Activated CD8-positive, alpha-beta memory T cell treated with anti-CD3 and anti-CD28 coated beads, Interleukin-2, amount 50 U/mL, for 4 hours (primary cell): ENCODE measurements around the gene GJC1.

Experiments used
- DNase-seq: peaks from one replicate; pipeline ENCODE4 v3.0.0-alpha.2; 2020

The GJC1 gene

GRCh38 chr17:44829523-44830358 is at the start of gene GJC1:
GJC1 (minus strand) TSS chr17:44830287; CDS start chr17:44805817, 24,470 bp downstream.
- DNase-seq = peak; percentile 20

GRCh38 chr17:44879376-44879775 is 49.3 kb upstream of the GJC1 start:
- no peak for DNase-seq

DNA sequence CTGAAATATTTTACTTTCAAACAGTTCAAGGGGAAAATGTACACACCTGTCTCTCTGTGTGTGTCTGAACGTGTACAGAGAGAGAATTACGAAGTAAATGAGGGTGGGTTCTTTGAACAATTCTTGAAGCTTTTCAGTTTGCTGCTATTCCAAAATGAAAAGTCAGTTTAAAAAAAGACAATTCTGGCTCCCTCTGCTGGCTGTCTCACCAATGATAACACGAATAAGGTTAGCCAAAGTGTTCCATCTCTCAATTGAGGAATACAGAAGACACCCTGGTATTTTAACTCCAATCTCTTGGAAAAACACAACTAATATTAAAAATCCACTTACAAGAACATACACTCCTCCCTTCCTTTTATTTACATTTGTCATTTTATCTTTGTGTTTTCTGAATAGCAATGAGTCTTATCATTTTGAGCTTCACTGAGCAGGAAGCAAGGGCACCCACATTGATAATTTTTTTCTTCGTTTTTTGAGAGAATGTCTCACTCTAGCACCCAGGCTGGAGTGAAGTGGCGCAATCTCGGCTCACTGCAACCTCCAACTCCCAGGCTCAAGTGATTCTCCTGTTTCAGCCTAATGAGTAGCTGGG is 48.6 kb upstream of the GJC1 start:
- DNase-seq = no peak

- DNase-seq = no peak
Measured at GRCh38 chr17:44877121-44877520, 47.0 kb upstream of the GJC1 start.

DNA sequence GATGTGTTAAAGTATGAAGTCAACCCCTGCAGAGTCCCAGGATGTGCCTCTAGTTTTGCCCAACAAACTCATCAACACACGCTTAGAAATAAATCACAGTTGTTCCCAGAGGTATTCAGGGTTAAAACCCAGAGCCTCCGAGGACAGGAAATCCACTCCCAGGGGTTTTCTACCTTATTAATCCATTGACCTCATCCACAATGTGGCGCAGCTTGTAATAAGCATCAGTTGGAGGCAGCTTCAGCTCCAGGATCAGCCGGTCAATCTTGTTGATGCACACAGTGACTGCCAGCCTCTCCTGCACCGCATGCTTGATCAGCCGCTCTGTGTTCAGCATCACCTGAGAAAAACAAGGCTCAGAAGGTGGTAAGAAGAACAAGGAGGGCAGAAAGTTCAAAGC is 45.7 kb upstream of the GJC1 start:
- DNase-seq = no peak

DNA sequence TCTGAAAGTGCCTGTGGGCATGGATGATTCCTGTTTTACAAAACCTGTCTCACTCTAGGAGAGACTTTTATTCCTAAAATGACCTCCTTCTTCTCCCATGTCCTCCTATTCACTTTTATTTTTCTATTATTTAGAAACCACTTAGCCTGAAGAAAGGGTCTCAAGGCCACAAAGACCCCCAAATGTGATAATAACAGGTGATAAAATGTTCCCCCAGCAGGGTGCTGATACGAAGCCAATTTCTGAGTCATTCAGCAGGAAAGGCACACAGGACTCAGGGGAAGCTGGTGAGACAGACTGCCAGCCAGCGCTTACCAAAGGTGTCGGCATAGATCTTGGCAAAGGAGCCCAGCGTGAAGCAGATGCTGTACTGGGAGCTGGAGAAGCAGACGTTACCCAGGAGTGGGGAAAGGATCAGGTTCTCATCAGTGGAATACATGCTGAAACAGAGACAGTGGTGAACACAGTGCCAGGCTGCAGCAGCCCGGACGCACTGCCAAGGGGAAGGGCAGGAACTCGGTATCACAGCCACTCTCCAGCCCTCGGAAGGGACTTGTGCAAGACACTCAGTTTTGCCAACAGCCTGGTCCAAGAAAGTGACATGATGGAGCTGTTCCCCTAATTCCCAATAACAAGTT is 42.2 kb upstream of the GJC1 start:
- DNase-seq = no peak

- no peak for DNase-seq
Measured at GRCh38 chr17:44871556-44871955, 41.5 kb upstream of the GJC1 start.

DNA sequence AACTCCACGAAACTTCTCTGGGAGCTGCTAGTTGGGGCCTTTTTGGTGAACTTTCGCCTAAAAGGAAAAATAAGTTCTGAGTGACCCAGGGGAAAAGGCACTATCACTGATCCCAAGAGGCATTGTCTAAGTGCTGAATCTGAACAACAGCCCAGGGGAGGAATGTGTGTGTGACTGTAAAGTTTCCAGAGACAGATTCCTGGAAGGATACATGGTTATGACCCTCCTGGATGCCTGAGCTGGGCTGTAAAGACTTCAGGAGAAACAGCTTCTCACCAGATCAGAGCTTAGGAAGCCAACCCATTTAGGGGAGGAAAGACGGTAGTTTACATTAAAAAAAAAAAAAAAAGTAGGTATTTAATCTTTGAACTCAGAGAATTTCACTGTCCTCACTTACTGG is 37.8 kb upstream of the GJC1 start:
- no peak for DNase-seq

DNA sequence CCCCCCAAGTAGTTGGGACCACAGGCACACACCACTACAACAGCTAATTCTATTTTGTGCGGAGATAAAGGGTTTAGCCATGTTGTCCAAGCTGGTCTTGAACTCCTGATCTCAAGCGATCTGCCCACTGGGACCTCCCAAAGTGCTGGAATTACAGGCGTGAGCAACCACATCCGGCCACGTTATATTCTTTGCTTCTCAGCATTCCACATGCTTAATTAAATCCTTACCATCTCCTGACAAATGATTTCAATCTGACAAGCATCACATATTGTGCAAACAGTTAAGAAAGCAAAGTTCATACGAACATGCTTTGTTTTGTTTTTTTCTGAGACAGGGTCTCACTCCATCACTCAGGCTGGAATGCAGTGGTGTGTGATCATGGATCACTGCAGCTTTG is 35.8 kb upstream of the GJC1 start:
- DNase-seq = no peak

- peak; percentile 64 for DNase-seq
Measured at GRCh38 chr17:44865231-44865660, 35.2 kb upstream of the GJC1 start.

GRCh38 chr17:44864831-44865230 is 34.7 kb upstream of the GJC1 start:
- no peak for DNase-seq

GRCh38 chr17:44863061-44863918 is 33.2 kb upstream of the GJC1 start:
- DNase-seq = no peak

DNA sequence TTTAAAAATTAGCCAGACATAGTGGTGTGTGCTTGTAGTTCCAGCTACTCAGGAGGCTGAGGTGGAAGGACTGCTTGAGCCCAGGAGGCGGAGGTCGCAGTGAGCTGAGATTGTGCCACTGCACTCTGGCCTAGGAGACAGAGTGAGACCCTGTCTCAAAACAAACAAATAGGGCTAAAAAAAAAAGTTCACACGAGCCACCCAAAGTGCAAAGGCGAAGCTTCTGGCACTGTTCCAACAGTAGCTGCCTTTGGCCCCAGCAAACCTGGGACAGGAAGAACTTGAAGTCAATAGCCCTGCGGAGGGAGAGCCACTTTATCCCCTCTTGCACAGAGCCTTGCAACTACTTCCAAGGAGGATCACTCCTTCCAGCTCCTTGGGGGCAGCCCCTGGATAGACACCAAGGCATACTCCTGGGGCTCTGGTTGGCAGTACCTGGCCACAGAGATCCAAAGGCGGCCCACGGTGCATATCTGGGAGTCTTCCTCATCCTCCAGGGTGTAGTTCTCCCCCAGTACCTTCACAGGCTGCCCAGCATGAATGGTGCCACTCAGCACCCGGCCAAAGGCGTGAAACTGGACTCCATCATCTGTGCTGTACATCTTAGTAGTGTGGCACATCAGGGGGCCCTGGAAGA is 32.3 kb upstream of the GJC1 start:
- DNase-seq = no peak

- DNase-seq = no peak
Measured at GRCh38 chr17:44859701-44860100, 29.6 kb upstream of the GJC1 start.

DNA sequence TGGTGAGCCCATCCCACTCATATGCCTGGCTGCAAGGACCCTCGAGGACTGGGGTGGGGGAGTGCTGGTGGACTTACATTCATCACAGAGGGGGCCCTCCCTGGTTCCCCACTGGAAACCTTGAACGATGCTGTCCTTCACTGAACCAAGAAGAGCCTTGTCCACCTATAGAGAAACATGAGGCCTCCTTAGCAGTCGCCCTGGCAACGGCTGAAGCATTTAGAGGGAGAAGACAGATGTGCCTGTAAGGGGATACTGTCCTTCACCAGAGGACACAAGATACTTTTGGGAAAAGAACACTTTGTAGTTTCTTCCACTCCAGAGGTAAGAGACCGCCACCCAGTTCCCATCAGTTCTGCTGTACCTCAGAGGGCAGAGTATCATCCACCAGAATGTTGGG is 24.1 kb upstream of the GJC1 start:
- no peak for DNase-seq

DNA sequence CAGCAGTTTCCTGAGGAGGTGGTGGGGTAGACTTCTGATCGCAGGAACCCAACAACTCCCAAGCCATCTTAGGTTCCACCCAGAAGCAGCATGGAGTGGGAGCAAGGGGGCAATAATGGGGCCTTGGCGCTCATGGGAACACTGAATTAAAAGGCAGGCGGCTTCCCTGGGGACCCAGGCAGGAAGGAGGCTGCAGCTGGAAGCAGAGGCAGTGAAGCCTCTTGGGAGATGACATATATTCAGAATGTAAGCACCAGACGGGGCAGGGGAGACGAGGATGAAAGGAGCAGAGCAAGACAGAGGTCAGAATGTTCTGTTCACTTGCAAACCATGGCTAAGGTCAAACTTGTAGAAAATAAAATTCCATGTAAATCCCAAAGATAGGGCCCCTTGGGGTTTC is 20.5 kb upstream of the GJC1 start:
- no peak for DNase-seq

DNA sequence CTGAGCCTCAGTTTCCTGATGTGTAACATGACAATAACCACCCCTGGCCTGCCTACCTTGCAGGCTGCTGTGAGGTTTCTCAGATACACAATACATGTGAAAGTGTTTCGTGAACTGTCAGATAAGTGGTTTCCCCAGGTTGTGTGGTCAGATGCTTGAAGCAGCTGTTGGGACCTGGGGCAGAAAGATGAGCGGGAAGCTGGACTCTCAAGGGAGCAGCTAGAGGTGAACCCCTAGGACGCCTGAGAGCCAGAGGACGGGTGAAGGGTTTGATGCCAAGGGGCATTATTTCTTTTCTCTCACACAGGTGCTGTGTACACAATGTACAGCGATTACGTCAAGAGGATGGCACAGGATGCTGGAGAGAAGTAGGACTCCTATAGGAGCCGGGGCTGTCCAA is 19.9 kb upstream of the GJC1 start:
- DNase-seq = no peak

DNA sequence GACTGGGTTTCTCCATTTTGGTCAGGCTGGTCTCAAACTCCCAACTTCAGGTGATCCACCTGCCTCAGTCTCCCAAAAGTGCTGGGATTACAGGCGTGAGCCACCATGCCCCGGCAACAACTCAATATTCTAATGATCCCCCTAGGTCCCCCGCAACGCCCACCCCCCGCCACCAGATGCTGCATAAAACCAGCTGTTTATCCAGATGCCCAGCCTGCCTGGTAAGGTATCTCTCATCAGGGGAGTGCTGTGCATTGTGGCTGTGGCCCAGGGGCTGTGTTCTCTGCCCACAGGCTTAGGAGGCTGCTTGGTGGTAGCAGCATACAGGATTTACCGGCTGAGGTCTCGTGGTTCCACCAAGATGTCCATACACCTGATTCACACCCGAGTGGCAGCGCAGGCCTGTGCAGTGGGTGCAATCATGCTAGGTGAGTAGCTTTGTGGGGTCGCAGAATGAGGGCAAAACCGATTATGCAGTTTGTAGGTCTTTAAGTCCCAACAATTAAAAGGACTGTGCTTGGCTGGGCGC is 18.9 kb upstream of the GJC1 start:
- no peak for DNase-seq

DNA sequence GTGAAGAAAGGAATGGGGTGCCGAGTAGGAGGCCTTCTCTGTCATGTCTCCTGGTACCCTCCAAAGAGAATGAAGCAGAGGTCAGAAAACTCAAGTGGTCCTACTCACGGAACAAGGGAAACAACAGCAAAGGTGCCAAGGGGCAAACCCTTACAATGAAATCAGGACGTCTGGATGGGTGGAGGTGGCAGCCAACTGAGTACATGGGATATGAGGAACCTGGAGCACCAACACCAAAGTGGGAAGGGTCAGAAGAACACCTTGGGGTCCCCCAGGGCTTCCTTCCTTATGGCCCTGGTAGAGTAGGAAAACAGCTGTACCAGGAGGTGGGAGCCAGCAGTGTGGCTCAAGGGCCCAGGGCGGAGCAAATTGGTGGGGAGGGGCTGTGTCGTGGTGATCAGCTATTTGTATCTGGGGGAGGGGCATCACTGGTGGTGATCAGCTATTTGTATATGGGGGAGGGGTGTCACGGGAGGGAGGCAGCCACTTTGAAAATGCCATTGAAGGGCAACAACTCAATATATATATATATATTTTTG is 18.2 kb upstream of the GJC1 start:
- no peak for DNase-seq

DNA sequence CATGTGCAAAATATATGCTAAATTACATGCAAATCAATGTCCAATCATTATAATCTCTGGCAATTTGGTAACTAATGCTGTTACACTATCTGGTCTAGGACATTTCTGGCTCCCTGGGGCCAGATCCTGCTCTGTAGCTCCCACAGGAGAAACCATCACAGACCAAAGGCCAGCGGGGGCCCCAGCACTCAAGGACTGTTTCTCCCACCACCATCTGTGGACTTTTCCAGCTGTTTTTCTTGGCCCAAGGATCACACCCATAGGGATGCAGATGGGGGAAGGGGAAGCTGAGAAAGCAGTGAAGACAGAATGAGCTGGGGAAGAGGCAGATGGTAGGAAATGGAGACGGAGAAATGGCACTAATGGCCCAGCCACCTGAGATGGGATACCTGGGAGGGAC is 17.5 kb upstream of the GJC1 start, which contains the start of gene HIGD1B:
Gene HIGD1B (plus strand): TSS at position 298 of the 400 bp plus-strand sequence. CDS start 270 bp downstream, outside the sequence.
- DNase-seq = no peak

- no peak for DNase-seq
Measured at GRCh38 chr17:44846206-44846605, 16.1 kb upstream of the GJC1 start.

DNA sequence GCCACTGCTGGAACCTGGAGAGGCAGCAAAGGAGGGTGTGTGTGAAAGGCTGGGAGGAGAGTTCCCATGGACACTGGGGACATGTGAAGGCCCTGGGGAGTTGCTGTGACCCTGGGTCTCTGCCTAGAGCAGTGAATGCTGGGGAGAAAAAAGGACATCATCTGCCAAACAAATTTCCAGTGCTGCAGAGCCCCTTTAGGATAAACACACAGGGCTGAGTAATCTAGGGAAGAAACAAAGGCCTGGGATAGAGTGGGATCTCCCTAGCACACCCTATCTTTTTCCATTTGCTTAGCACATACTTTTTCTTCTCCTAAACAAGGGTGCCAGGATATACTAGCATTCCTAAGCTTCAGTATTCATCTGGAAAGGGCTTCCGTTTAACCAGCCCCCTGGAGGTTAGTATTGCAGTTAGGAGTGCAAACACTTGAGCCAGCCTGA is 14.3 kb upstream of the GJC1 start:
- DNase-seq = no peak
